Glutamatergic neuron (in vitro differentiated cells): ENCODE measurements around the gene LIMS2. TPM values are rescaled to one million over a fixed set of nuclear protein-coding genes. Genes with fewer than 3 reads are reported as not detected.

Experiments used
- DNase-seq: peaks from one replicate; pipeline ENCODE4 v3.0.0; 2022
- H3K27ac Mint-ChIP-seq: one replicate; pipeline ENCODE4 v1.8.0; 2020; ENCODE audit warnings: mild to moderate bottlenecking, mixed read lengths, inconsistent platforms; ENCODE audit not compliant: unreplicated experiment
- H3K27me3 Mint-ChIP-seq: one replicate; pipeline ENCODE4 v1.8.0; 2020; ENCODE audit warnings: mild to moderate bottlenecking, moderate library complexity, mixed read lengths, inconsistent platforms; ENCODE audit not compliant: unreplicated experiment
- H3K36me3 Mint-ChIP-seq: one replicate; pipeline ENCODE4 v1.8.0; 2020; ENCODE audit warnings: mild to moderate bottlenecking, mixed read lengths, inconsistent platforms; ENCODE audit not compliant: unreplicated experiment
- H3K4me1 Mint-ChIP-seq: one replicate; pipeline ENCODE4 v1.8.0; 2020; ENCODE audit warnings: mild to moderate bottlenecking, low read depth, mixed read lengths, inconsistent platforms; ENCODE audit not compliant: unreplicated experiment
- H3K4me3 Mint-ChIP-seq: one replicate; pipeline ENCODE4 v1.8.0; 2020; ENCODE audit warnings: mild to moderate bottlenecking, mixed read lengths, inconsistent platforms; ENCODE audit not compliant: unreplicated experiment
- H3K9me3 Mint-ChIP-seq: one replicate; pipeline ENCODE4 v1.8.0; 2020; ENCODE audit warnings: mild to moderate bottlenecking, moderate library complexity, mixed read lengths, inconsistent platforms; ENCODE audit not compliant: unreplicated experiment
- long read RNA-seq: library from polyadenylated mRNA; unstranded; transcript quantifications from one replicate; pipeline ENCODE4 v2.0.0, GENCODE V29; 2020; ENCODE audit not compliant: unreplicated experiment
- total RNA-seq: library from RNA; stranded (reverse); fragmentation: NEBNext Ultra II Directional; extraction: Animal tissue kit (Norgen Biotek cat#: 25700); gene quantifications from one replicate; pipeline ENCODE4 v1.2.1, GENCODE V29; 2021; ENCODE audit not compliant: unreplicated experiment
- TF ChIP-seq, protein P1 (sequence below): fragments of 200-600 bp; sonication (generic); IDR thresholded peaks from one replicate; pipeline ENCODE4 v1.5.0; 2021; ENCODE audit not compliant: partially characterized antibody, unreplicated experiment

LIMS2 gene, protein sequence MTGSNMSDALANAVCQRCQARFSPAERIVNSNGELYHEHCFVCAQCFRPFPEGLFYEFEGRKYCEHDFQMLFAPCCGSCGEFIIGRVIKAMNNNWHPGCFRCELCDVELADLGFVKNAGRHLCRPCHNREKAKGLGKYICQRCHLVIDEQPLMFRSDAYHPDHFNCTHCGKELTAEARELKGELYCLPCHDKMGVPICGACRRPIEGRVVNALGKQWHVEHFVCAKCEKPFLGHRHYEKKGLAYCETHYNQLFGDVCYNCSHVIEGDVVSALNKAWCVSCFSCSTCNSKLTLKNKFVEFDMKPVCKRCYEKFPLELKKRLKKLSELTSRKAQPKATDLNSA
- total RNA-seq: 0.29 TPM
- long read RNA-seq: 0 reads

- TF ChIP-seq, protein P1, sequence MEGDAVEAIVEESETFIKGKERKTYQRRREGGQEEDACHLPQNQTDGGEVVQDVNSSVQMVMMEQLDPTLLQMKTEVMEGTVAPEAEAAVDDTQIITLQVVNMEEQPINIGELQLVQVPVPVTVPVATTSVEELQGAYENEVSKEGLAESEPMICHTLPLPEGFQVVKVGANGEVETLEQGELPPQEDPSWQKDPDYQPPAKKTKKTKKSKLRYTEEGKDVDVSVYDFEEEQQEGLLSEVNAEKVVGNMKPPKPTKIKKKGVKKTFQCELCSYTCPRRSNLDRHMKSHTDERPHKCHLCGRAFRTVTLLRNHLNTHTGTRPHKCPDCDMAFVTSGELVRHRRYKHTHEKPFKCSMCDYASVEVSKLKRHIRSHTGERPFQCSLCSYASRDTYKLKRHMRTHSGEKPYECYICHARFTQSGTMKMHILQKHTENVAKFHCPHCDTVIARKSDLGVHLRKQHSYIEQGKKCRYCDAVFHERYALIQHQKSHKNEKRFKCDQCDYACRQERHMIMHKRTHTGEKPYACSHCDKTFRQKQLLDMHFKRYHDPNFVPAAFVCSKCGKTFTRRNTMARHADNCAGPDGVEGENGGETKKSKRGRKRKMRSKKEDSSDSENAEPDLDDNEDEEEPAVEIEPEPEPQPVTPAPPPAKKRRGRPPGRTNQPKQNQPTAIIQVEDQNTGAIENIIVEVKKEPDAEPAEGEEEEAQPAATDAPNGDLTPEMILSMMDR: no peak
- peaks cover 26% of the 10 kb centered on the region for H3K27me3 Mint-ChIP-seq
- no peak within 1 kb of the TSS for H3K27ac Mint-ChIP-seq
- no peak for DNase-seq
- H3K36me3 Mint-ChIP-seq: no peaks in the 10 kb centered on the region
- H3K4me3 Mint-ChIP-seq: peak within 1 kb of the TSS; percentile 85
- H3K9me3 Mint-ChIP-seq: peaks cover 2% of the 10 kb centered on the region
- peaks cover 6% of the 10 kb centered on the region for H3K4me1 Mint-ChIP-seq
These were observed at the start of gene LIMS2 for GRCh38 chr2:127675331-127676261. TSS of gene LIMS2 (minus strand) at chr2:127675530. CDS start at chr2:127675024, 506 bp downstream.

GRCh38 chr2:127722807-127723206 lies 47.5 kb upstream of the LIMS2 start:
- Mint-ChIP-seq H3K9me3 (no peaks in the 10 kb centered on the region), H3K4me1 (no peaks in the 10 kb centered on the region), H3K27ac (no peak overlapping the region), H3K27me3 (peaks cover 1% of the 10 kb centered on the region), H3K36me3 (no peaks in the 10 kb centered on the region), H3K4me3 (no peak overlapping the region)
- TF ChIP-seq, protein P1: no peak
- no peak for DNase-seq

DNA sequence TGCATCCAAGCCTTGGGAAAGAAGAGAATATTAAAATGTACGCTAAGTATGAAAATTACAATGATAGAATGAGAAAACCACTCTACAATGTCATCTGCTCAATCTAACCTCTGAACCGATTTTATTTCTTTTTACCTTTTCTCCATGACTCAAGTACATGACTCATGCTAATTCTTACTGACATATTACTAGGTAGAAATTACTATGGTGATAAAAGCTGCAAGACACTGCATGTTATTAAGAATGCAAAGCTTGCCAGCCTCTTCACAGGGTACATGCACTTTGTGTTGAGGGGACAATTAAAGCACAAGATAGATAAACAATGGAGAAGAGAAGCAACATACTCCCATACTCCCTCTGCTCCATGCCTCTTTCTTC lies 46.6 kb upstream of the LIMS2 start:
- peaks cover 1% of the 10 kb centered on the region for H3K27me3 Mint-ChIP-seq
- H3K4me1 Mint-ChIP-seq: no peaks in the 10 kb centered on the region
- TF ChIP-seq, protein P1: no peak
- no peaks in the 10 kb centered on the region for H3K36me3 Mint-ChIP-seq
- no peaks in the 10 kb centered on the region for H3K9me3 Mint-ChIP-seq
- H3K27ac Mint-ChIP-seq: no peak overlapping the region
- no peak overlapping the region for H3K4me3 Mint-ChIP-seq
- no peak for DNase-seq

DNA sequence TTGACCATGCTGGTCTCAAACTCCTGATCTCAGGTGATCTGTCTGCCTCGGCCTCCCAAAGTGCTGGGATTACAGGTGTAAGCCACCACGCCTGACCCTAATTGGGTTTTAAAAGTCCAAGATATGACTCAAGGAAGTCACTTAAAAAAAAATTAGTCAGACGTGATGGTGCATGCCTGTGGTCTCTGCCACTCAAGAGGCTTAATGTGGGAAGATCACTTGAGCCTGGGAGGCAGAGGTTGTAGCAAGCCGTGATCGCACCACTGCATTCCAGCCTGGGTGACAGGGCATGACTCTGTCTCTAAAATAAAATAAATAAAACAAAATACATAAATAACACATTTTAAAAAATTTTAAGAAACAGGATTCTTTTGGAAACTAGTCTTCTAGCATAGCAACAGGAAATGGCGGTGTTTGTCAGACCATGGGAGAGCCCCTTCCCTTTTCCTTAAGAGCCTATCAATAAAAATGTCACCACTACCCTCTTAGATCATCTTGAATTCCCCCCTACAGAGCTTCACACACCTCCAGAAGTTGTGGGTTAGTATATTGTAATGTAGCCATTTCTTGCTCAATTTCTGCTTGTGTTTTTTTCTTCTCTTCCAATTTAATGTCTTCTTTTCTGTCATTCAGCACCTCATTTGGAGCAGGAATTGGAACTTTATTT lies 46.1 kb upstream of the LIMS2 start:
- Mint-ChIP-seq H3K27me3 (peaks cover 1% of the 10 kb centered on the region), H3K27ac (no peak overlapping the region), H3K4me1 (peaks cover 5% of the 10 kb centered on the region), H3K9me3 (no peaks in the 10 kb centered on the region), H3K4me3 (no peak overlapping the region), H3K36me3 (no peaks in the 10 kb centered on the region)
- DNase-seq: no peak
- TF ChIP-seq, protein P1: no peak
